ENCODE data around the gene SNHG17.
A peak's percentile ranks its signal among the peaks of the same experiment; 100 is the strongest.

DNA sequence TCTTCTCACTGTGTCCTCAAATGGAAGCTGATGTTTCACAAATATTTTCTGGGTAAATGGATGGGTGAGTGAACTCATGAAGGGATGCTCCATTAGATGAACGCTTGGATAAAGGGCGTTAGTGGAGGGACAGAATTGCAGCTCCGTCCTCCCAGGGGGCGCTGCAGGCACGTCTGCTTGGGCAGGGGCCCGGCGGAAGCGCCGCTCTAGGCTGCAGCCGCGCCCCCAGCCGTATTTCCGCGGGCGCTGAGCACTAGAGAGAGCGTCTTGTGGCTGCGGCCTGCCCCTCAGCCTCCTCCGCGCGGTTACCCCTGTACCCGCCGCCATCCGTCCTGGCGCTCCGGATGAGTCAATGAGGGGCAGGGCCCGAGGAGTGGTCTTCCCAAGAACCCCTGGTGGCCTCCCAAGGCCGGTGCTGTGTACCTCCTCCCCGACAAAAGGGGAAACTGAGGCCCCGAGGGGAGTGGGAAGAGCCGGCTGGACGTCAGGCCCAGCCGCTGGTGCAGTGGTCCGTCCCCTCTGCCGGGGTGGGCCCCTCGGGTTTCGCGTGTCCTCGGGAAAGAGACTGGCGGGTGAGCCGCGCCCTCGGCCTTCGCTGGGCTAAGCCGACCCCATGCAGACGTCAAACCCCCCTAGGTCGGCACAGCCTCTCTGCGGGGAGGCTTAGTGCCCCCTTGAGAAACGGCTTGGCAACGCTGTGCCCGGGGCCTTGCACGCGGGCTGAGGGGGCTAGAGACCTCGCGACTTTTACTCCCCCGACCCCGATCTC, 11.5 kb upstream of the SNHG17 start:
- TF ChIP-seq, protein P1, sequence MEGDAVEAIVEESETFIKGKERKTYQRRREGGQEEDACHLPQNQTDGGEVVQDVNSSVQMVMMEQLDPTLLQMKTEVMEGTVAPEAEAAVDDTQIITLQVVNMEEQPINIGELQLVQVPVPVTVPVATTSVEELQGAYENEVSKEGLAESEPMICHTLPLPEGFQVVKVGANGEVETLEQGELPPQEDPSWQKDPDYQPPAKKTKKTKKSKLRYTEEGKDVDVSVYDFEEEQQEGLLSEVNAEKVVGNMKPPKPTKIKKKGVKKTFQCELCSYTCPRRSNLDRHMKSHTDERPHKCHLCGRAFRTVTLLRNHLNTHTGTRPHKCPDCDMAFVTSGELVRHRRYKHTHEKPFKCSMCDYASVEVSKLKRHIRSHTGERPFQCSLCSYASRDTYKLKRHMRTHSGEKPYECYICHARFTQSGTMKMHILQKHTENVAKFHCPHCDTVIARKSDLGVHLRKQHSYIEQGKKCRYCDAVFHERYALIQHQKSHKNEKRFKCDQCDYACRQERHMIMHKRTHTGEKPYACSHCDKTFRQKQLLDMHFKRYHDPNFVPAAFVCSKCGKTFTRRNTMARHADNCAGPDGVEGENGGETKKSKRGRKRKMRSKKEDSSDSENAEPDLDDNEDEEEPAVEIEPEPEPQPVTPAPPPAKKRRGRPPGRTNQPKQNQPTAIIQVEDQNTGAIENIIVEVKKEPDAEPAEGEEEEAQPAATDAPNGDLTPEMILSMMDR (conservative IDR thresholded peaks at IDR 0.05): peak; percentile 98
- TF ChIP-seq EZH2 (IDR thresholded peaks at IDR 0.05; ENCODE audit: low read depth): no peak

All from PC-9 (cell line).